Measurements from ENCODE around the gene TMPRSS6. TPM values are rescaled to one million over a fixed set of nuclear protein-coding genes. Genes with fewer than 3 reads are reported as not detected.

The TMPRSS6 gene
- total RNA-seq, 4 donors from 2014 or later = 0.27 to 0.88 TPM; not detected in 2

DNA sequence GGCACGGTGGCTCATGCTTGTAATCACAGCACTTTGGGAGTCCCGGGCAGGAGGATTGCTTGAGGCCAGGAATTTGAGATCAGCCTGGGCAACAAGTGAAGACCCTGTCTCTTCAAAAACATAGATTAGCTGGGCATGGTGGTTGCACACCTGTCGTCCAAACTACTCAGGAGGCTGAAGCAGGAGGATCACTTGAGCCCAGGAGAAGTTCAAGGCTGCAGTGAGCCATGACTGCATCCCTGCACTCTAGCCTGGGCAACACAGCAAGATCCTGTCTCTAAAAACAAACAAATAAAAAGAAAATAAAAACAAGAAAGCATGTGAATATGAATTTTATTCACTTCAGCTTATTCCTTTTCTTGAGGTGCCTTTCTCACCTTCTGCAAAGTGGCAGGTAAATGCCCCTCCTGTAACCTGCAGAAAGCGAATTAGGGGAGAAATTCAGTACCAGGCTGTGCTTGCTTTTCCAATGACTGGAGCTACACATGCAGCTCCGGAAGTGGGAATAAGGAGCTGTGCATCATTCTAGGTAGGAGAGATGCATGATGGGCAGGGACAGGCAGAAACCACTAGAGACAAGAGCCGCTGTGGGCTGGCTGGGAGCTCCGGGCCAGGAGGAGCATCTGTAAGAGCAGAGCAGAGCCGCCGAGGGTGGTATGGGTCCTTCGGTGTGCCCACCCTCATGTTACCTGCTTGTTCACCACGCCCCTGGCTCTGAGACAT lies 72.7 kb downstream of the TMPRSS6 start:
- Histone ChIP-seq H3K4me3 (no peak overlapping the region), H3K36me3 (no peaks in the 10 kb centered on the region), H3K27ac (no peak overlapping the region), H3K4me1 (peaks cover 0 to 21% (median 2%) of the 10 kb centered on the region in 4 donors), H3K27me3 (no peaks in the 10 kb centered on the region), H3K9me3 (no peaks in the 10 kb centered on the region)
- DNase-seq = no peak
- TF ChIP-seq, protein P1, sequence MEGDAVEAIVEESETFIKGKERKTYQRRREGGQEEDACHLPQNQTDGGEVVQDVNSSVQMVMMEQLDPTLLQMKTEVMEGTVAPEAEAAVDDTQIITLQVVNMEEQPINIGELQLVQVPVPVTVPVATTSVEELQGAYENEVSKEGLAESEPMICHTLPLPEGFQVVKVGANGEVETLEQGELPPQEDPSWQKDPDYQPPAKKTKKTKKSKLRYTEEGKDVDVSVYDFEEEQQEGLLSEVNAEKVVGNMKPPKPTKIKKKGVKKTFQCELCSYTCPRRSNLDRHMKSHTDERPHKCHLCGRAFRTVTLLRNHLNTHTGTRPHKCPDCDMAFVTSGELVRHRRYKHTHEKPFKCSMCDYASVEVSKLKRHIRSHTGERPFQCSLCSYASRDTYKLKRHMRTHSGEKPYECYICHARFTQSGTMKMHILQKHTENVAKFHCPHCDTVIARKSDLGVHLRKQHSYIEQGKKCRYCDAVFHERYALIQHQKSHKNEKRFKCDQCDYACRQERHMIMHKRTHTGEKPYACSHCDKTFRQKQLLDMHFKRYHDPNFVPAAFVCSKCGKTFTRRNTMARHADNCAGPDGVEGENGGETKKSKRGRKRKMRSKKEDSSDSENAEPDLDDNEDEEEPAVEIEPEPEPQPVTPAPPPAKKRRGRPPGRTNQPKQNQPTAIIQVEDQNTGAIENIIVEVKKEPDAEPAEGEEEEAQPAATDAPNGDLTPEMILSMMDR (IDR thresholded peaks at IDR 0.05) = no peak
- no peak for TF ChIP-seq POLR2A (IDR thresholded peaks at IDR 0.05)

DNA sequence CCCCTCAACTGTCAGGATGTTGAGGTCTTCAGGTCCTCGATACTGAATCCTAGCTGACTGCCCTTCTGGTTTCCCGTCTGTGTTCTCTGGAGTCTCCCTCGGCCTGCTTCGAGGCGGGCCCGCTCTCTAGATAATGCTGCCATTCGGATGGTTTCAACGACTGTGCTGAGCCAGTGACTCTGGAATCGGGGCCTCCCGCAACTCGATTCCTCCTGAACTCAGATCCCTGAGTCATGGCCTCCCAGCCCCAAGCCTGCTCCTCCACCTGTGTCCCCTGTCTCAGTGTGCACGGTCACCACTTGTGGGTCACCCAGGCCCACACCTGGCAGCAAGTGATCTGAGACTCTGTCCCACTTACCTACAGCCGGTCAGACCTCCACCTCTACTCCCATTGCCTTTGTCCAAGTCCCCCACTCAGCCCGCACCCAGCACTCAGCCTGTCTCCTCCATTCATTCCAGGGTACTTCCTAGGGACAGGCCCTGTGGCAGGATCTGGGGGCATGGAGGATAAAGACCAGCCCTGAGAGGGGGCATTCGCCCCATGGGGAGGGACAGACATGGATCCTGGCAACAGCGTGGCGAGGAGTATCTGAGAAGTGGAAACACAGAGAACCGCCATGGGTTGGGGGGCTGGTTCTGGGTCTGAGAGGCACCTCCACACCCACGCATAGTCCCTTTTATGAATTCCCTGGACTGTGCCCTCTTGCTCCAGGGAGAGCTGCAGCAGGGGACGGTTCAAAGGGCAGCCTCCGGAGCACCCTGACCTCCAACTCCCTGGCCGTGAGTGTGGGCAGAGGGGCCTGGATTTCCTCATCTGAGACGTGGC lies 75.7 kb downstream of the TMPRSS6 start:
- H3K4me3 ChIP-seq = peak overlapping the region in 2 of 4 donors; percentile 28 to 36
- no peaks in the 10 kb centered on the region for H3K9me3 ChIP-seq
- peak overlapping the region in 3 of 4 donors; percentile 51 to 86 (median 84) for H3K27ac ChIP-seq
- DNase-seq = peak in 2 of 3 donors; percentile 72 to 74
- TF ChIP-seq POLR2A (IDR thresholded peaks at IDR 0.05) = peak in 1 of 2 donors; percentile 41
- TF ChIP-seq, protein P1 (IDR thresholded peaks at IDR 0.05) = no peak
- peaks cover 0 to 17% (median 0%) of the 10 kb centered on the region in 3 donors for H3K36me3 ChIP-seq
- H3K4me1 ChIP-seq = peaks cover 0 to 32% (median 2%) of the 10 kb centered on the region in 4 donors
- no peaks in the 10 kb centered on the region for H3K27me3 ChIP-seq

DNA sequence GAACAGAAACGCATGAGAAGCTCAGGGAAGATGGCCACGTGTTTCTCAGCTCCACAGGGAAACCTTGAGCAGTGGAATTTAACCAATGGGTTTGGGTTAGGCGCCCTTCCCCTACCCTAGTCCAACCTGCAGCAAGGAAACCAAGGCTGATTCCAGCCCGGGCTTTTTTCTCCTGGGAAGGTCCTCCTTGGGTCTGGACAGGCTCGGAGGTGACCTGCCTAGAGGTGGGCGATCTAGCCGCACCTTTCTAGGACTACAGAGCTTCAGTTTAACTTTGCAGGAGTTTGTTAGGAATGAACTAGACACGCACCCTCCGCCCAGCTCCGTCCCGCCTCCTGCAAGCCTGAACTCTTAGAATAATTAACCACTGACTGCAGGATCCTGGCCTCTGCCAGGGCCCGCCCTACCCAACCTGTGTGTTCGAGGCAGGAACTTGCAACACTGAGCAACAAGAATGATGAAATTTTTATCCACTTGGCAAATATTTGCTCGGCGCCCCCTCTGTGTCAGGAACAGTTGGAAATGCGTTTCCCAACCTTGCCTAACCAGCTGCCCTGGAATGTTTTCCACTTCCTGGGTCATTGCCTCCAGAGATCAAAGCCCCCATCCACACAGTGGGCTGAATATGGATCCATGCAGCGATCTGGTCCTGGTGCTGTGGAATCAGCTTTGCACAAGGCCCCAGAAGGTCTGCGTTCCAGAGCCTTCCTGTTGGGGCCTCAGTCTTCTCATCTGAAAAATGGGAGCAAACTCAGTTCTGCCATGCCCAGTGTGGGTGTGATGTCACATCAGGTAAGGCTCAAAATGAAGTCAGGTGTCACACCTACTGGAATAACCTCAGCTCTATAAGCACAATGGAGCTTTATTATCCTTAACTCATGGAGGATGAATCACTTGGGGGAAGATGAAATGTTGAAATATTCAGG lies 76.7 kb downstream of the TMPRSS6 start:
- Histone ChIP-seq H3K9me3 (no peaks in the 10 kb centered on the region), H3K4me1 (peaks cover 0 to 38% (median 2%) of the 10 kb centered on the region in 4 donors), H3K27ac (peak overlapping the region in 3 of 4 donors; percentile 51 to 86 (median 84)), H3K4me3 (peak overlapping the region in 2 of 4 donors; percentile 27 to 36), H3K36me3 (peaks cover 0 to 27% (median 0%) of the 10 kb centered on the region in 3 donors), H3K27me3 (no peaks in the 10 kb centered on the region)
- DNase-seq = peak in 2 of 3 donors; percentile 87 to 88
- TF ChIP-seq POLR2A (IDR thresholded peaks at IDR 0.05) = peak; percentile 19 to 60
- TF ChIP-seq, protein P1 (IDR thresholded peaks at IDR 0.05) = no peak

DNA sequence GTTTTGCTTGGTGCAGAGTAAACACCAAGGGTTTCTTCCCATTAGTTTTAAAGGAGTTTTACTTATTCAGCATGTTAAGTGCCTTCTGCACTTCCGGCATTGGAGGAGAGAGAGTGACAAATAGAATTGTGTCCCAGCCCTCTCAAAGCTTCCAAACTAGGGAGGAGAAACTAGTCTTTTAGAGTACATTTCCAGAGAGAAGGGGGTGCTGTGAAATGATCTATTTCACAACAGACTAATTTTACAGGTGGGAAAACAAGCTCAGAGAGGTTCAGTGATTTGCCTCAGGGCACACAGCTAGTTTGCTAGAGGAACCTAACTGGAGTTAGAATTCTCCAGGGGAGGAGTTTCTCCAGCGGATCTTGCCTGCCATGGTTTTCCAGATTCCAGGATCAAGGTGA lies 77.4 kb downstream of the TMPRSS6 start:
- Histone ChIP-seq H3K27ac (peak overlapping the region in 3 of 4 donors; percentile 51 to 86 (median 84)), H3K4me3 (peak overlapping the region in 2 of 4 donors; percentile 27 to 36), H3K27me3 (no peaks in the 10 kb centered on the region), H3K9me3 (no peaks in the 10 kb centered on the region), H3K36me3 (peaks cover 0 to 34% (median 0%) of the 10 kb centered on the region in 3 donors), H3K4me1 (peaks cover 0 to 45% (median 2%) of the 10 kb centered on the region in 4 donors)
- TF ChIP-seq, protein P1 (IDR thresholded peaks at IDR 0.05) = no peak
- no peak for TF ChIP-seq POLR2A (IDR thresholded peaks at IDR 0.05)
- no peak for DNase-seq

All from Peyer's patch (tissue), 4 donors.